Measurements from ENCODE around the gene SPEM1.

Gene SPEM1

GRCh38 chr17:7419819-7420610 is at the start of gene SPEM1:
TSS of gene SPEM1 (plus strand) at chr17:7420324. CDS start at chr17:7420385, 61 bp downstream.
- no peak for DNase-seq

GRCh38 chr17:7370853-7371252 is 49.3 kb upstream of the SPEM1 start:
- no peak for DNase-seq

- no peak for DNase-seq
Measured at GRCh38 chr17:7374353-7374752, 45.8 kb upstream of the SPEM1 start.

- no peak for DNase-seq
Measured at GRCh38 chr17:7379134-7379533, 41.0 kb upstream of the SPEM1 start.

GRCh38 chr17:7380321-7380720 is 39.8 kb upstream of the SPEM1 start:
- no peak for DNase-seq

GRCh38 chr17:7380855-7381683 is 39.1 kb upstream of the SPEM1 start, which contains the start of gene TNK1:
TSS of gene TNK1 (plus strand) at chr17:7381089. CDS start at chr17:7382927, 1,838 bp downstream.
- no peak for DNase-seq

GRCh38 chr17:7382901-7383300 is 37.2 kb upstream of the SPEM1 start:
- DNase-seq: no peak

- no peak for DNase-seq
Measured at GRCh38 chr17:7383371-7383741, 36.8 kb upstream of the SPEM1 start.

- DNase-seq: peak; percentile 87
Measured at GRCh38 chr17:7383742-7384488, 36.2 kb upstream of the SPEM1 start.

- no peak for DNase-seq
Measured at GRCh38 chr17:7384489-7385081, 35.5 kb upstream of the SPEM1 start.

- DNase-seq: no peak
Measured at GRCh38 chr17:7388856-7389255, 31.3 kb upstream of the SPEM1 start.

GRCh38 chr17:7389924-7390910 is 29.9 kb upstream of the SPEM1 start:
- DNase-seq: no peak

- no peak for DNase-seq
Measured at GRCh38 chr17:7391307-7391706, 28.8 kb upstream of the SPEM1 start.

GRCh38 chr17:7392696-7393612 is 27.2 kb upstream of the SPEM1 start:
- DNase-seq: no peak

GRCh38 chr17:7393613-7394451 is 26.3 kb upstream of the SPEM1 start:
- DNase-seq: peak; percentile 82

- peak; percentile 85 for DNase-seq
Measured at GRCh38 chr17:7394452-7395191, 25.5 kb upstream of the SPEM1 start, which contains the start of gene PLSCR3. TSS of gene PLSCR3 (minus strand) at chr17:7394525. CDS start at chr17:7394110, 415 bp downstream.

GRCh38 chr17:7396147-7396546 is 24.0 kb upstream of the SPEM1 start:
- no peak for DNase-seq

GRCh38 chr17:7398612-7399011 is 21.5 kb upstream of the SPEM1 start:
- DNase-seq: no peak

All from CD4-positive, alpha-beta T cell treated with Interleukin-6 for 4 hours (primary cell).